GM12873 (cell line): ENCODE data around the gene OTULINL.

Experiments
- TF ChIP-seq, protein P1 (sequence below): IDR thresholded peaks from 2 replicates; pipeline ENCODE4 v1.5.1; 2012; ENCODE audit warnings: low read depth, mild to moderate bottlenecking, moderate library complexity, low read length, control low read depth; ENCODE audit not compliant: insufficient read depth; ENCODE audit errors: missing control alignments

The OTULINL gene

DNA sequence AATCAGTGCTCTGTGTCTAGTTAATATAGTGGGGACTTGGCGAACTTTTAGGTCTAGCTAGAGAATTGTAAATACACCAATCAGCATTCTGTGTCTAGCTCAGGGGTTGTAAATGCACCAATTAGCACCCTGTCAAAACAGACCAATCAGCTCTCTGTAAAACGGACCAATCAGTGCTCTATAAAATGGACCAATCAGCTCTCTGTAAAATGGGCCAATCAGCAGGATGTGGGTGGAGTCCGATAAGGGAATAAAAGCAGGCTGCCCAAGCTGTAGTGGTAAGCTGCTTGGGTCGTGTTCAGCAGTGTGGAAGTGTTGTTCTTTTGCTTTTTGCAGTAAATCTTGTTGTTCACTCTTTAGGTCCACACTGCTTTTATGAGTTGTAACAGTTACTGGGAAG lies 3.6 kb upstream of the OTULINL start:
- TF ChIP-seq, protein P1, sequence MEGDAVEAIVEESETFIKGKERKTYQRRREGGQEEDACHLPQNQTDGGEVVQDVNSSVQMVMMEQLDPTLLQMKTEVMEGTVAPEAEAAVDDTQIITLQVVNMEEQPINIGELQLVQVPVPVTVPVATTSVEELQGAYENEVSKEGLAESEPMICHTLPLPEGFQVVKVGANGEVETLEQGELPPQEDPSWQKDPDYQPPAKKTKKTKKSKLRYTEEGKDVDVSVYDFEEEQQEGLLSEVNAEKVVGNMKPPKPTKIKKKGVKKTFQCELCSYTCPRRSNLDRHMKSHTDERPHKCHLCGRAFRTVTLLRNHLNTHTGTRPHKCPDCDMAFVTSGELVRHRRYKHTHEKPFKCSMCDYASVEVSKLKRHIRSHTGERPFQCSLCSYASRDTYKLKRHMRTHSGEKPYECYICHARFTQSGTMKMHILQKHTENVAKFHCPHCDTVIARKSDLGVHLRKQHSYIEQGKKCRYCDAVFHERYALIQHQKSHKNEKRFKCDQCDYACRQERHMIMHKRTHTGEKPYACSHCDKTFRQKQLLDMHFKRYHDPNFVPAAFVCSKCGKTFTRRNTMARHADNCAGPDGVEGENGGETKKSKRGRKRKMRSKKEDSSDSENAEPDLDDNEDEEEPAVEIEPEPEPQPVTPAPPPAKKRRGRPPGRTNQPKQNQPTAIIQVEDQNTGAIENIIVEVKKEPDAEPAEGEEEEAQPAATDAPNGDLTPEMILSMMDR, result no peak

DNA sequence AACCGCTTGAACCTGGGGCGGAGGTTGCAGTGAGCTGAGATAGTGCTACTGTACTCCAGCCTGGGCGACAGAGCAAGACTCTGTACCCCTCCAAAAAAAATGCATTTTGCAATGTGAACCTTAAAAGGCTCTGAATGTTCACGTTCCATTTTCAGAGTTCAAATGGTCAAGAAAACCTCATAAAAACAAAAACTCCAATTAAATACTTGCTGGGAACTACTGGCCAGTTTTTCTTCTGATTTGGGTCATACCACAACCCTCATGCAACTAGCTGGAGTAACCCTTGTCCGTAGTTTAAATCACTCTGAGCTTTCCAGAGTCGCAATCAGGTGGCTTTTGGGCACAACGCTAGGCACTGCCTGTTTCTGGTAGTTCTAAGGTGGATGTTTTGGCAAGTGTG lies 2.3 kb upstream of the OTULINL start:
- TF ChIP-seq, protein P1, result no peak

DNA sequence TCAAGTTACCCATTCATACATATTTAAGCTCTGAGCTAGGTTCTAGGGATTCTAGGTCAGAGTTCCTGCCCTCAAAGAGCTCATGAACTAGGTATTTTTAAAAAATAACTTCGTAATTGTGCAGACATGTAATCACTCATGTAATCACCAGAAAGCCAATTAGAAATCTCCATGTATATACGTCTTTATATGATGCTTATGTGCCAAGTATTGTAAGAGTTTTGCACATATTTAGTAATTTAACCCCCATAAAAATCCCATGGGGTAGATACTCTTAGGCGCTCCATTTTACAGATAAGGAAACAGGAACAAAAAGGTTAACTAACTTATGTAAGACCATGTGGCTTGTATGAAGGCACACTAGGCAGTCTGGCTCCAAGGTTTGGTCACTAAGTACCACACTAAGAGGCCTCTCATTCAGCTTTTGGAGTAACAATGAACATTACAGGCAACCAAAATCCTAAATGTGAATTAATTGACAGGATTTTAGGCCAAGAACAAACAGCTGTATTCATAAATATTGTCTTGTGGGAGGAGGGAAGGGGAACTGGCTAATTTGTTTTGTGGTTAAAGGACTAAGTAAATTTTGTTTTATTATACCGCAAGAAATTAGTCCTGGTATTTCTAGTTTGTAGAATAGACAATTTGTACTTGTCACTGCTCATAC lies 1.7 kb upstream of the OTULINL start:
- TF ChIP-seq, protein P1, result no peak

DNA sequence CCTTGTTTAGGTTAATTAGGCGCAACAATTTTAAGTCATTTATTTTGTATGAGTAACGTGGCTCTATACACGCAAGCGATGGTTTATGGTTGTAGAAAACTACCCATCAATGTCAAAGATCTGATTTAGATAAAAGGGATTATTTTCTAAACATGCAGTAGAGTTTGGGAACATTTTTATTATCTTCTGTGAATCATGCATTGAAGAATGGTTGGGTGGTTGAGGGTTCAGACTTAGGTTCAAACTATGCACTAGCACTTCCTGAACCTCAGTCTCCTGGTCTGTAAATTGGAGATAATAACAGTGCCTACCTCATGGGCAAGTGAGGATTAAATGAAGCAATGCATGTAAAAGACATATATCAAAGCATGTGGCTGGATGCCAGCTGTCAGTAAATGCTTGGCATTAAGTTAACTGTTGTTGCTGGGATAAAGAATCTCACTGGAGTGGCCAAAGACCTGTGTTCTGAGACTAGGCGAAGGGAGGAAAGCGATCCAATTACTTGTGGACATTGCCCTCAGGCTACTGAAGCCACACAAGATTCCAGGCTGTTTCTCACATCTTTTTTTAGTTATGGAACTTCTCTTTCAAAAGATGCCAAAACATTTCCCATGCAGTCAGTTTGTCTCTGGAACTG lies 1.1 kb upstream of the OTULINL start:
- TF ChIP-seq, protein P1, result no peak

DNA sequence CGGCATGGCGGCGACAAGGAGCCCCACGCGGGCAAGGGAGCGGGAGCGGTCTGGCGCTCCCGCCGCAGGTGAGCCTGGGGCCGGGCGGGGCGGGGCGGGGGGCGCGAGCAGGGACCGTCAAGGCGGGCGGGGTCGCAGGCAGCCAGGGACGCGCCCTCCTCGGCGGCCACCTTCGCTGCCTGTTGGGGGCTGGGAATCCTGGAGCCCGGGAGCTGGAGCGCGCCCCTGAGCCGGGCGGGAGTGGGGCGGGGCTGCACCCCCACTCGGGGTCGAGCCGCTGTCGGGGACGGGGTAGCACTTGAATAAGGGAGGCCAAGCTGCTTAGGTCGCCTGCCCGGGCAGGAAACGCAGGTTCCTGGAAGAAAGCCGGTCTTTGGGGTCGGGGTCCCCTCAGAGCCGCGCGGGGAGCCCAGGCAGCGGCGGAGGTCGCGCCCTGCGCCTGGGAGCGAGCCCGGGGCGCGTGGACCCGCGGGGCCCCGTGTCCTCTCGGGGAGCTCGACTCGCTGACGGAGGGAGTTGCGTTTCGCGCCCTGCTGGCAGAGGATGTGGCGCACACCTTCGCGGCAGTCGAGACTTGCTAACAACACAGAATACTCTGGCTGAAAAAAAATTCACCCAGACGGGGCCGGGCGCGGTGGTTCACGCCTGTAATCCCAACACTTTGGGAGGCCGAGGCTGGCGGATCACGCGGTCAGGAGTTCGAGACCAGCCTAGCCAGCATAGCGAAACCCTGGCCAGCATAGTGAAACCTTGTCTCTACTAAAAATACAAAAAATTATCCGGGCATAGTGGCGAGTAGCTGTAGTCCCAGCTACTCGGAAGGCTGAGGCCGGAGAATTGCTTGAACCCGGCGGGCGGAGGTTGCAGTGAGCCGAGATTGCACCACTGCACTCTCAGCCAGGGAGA lies 552 bp downstream of the OTULINL start:
- TF ChIP-seq, protein P1, result peak; percentile 41

DNA sequence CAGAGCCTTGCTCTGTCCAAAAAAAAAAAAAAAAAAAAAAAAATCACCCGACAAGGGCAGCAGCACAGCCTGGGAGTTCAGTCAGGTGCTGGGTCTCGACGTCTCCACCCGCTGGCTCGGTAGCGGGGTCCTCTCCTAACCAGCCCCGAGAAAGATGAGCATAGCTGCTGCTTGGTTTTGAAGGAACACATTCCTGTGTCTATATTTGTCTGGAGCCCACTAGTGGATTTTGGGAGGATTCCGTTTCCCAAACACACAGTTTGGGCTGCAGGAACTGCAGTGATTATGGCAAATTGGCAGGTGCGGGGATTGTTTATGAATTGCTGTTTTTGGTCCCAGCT lies 1.2 kb downstream of the OTULINL start:
- TF ChIP-seq, protein P1, result no peak

DNA sequence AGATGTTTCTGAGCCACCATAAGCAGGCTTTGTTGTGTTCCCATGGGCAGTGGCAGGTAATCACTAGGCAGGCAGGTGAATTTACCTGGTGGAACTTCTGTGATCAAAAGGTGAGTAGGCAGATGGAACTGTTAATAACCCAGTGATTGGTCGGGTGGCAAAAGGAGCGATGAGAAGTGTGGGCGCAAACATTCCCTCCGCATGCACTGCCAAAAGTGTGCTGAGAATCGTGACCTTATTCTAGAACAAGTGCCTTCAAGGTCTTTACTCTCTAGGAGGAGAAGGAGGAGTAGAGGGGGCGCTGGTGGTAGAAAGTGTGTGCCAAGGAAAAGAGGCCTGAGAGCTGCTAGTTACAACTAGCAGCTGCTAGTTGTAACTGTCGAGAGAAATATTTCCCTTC lies 3.3 kb downstream of the OTULINL start:
- TF ChIP-seq, protein P1, result no peak
